ENCODE measurements around the gene TOMM40.

TOMM40 gene

DNA sequence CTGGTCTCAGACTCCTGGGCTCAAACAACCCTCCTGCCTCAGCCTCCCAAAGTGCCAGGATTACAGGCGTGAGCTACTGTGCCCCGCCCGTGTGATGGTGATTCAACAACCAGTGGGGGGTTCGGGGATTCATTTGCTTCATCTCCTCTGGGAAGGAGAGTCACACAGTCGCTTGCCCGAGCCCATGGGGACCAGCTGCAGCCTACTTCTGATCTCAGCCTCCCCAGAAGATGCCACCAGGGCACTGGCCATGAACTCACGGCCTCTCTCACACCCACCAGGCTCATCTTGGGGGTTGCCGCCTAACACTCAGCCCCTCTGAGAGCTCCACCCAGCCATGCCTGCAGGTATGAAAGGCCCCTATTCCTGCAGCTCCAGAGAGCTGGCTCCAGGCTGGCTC is 6.8 kb downstream of the TOMM40 start:
- TF ChIP-seq, protein P1, sequence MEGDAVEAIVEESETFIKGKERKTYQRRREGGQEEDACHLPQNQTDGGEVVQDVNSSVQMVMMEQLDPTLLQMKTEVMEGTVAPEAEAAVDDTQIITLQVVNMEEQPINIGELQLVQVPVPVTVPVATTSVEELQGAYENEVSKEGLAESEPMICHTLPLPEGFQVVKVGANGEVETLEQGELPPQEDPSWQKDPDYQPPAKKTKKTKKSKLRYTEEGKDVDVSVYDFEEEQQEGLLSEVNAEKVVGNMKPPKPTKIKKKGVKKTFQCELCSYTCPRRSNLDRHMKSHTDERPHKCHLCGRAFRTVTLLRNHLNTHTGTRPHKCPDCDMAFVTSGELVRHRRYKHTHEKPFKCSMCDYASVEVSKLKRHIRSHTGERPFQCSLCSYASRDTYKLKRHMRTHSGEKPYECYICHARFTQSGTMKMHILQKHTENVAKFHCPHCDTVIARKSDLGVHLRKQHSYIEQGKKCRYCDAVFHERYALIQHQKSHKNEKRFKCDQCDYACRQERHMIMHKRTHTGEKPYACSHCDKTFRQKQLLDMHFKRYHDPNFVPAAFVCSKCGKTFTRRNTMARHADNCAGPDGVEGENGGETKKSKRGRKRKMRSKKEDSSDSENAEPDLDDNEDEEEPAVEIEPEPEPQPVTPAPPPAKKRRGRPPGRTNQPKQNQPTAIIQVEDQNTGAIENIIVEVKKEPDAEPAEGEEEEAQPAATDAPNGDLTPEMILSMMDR (IDR thresholded peaks at IDR 0.05; ENCODE audit: low read depth, low read length, missing control alignments): no peak
- H3K4me3 ChIP-seq (replicated peaks; ENCODE audit: low read depth, low read length): no peak overlapping the region
- DNase-seq (ENCODE audit: extremely low read depth, low read depth): no peak

DNA sequence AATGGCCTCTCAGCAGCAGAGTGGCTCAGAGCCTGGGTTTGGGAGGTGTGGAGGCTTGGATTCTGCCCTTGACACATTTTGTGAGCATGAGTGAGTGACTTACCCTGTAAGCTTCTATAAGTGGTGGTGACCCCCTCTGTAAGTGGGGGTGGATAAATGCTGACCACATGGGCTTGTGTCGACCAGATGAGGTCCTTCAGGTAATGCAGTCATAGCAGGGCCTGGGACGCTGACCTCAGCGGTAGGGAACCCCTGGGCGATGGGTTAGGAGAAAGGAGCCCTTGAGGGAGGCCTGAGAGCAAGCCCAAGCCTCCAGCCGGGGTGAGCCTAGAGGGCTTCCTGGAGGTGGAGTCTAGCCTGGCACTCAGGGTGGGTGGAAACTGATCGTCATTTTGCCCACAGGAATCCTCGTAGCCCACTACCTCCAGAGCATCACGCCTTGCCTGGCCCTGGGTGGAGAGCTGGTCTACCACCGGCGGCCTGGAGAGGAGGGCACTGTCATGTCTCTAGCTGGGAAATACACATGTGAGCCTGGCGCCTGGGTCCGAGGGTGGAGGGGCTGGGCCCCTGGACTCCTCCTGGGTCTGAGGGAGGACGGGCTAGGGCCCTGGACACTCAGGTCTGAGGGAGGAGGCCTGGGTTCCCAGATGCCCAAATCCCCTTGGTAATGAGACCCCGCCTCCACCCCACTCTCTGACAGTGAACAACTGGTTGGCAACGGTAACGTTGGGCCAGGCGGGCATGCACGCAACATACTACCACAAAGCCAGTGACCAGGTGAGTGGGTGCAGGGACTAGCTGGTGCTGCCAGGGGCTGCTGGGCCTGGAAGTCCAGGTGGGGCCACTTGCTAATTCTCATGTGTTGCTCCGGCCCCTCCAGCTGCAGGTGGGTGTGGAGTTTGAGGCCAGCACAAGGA is 9.5 kb downstream of the TOMM40 start:
- TF ChIP-seq, protein P1 (IDR thresholded peaks at IDR 0.05; ENCODE audit: low read depth, low read length, missing control alignments): no peak
- no peak overlapping the region for H3K4me3 ChIP-seq (replicated peaks; ENCODE audit: low read depth, low read length)
- DNase-seq (ENCODE audit: extremely low read depth, low read depth): no peak

DNA sequence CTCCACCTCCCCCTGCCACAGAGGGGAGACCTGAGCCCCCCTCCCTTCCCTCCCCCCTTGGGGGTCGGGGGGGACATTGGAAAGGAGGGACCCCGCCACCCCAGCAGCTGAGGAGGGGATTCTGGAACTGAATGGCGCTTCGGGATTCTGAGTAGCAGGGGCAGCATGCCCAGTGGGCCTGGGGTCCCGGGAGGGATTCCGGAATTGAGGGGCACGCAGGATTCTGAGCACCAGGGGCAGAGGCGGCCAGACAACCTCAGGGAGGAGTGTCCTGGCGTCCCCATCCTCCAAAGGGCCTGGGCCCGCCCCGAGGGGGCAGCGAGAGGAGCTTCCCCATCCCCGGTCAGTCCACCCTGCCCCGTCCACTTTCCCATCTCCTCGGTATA is 12.2 kb downstream of the TOMM40 start:
- no peak overlapping the region for H3K4me3 ChIP-seq (replicated peaks; ENCODE audit: low read depth, low read length)
- TF ChIP-seq, protein P1 (IDR thresholded peaks at IDR 0.05; ENCODE audit: low read depth, low read length, missing control alignments): no peak
- DNase-seq (ENCODE audit: extremely low read depth, low read depth): no peak

DNA sequence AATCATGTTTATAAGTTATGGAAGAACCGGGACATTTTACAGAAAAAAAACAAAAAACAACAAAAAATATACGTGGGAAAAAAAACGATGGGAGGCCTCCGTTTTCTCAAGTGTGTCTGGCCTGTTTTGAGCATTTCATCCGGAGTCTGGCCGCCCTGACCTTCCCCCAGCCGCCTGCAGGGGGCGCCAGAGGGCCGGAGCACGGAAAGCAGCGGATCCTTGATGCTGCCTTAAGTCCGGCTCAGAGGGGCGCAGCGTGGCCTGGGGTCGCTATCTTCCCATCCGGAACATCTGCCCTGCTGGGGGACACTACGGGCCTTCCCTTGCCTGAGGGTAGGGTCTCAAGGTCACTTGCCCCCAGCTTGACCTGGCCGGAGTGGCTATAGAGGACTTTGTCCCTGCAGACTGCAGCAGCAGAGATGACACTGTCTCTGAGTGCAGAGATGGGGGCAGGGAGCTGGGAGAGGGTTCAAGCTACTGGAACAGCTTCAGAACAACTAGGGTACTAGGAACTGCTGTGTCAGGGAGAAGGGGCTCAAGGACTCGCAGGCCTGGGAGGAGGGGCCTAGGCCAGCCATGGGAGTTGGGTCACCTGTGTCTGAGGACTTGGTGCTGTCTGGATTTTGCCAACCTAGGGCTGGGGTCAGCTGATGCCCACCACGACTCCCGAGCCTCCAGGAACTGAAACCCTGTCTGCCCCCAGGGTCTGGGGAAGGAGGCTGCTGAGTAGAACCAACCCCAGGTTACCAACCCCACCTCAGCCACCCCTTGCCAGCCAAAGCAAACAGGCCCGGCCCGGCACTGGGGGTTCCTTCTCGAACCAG is 12.8 kb downstream of the TOMM40 start:
- no peak for DNase-seq (ENCODE audit: extremely low read depth, low read depth)
- H3K4me3 ChIP-seq (replicated peaks; ENCODE audit: low read depth, low read length): no peak overlapping the region
- TF ChIP-seq, protein P1 (IDR thresholded peaks at IDR 0.05; ENCODE audit: low read depth, low read length, missing control alignments): peak; percentile 99

DNA sequence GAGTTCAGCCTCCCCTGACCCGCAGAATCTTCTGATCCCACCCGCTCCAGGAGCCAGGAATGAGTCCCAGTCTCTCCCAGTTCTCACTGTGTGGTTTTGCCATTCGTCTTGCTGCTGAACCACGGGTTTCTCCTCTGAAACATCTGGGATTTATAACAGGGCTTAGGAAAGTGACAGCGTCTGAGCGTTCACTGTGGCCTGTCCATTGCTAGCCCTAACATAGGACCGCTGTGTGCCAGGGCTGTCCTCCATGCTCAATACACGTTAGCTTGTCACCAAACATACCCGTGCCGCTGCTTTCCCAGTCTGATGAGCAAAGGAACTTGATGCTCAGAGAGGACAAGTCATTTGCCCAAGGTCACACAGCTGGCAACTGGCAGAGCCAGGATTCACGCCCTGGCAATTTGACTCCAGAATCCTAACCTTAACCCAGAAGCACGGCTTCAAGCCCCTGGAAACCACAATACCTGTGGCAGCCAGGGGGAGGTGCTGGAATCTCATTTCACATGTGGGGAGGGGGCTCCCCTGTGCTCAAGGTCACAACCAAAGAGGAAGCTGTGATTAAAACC is 13.5 kb downstream of the TOMM40 start:
- DNase-seq (ENCODE audit: extremely low read depth, low read depth): no peak
- H3K4me3 ChIP-seq (replicated peaks; ENCODE audit: low read depth, low read length): no peak overlapping the region
- TF ChIP-seq, protein P1 (IDR thresholded peaks at IDR 0.05; ENCODE audit: low read depth, low read length, missing control alignments): peak; percentile 36

DNA sequence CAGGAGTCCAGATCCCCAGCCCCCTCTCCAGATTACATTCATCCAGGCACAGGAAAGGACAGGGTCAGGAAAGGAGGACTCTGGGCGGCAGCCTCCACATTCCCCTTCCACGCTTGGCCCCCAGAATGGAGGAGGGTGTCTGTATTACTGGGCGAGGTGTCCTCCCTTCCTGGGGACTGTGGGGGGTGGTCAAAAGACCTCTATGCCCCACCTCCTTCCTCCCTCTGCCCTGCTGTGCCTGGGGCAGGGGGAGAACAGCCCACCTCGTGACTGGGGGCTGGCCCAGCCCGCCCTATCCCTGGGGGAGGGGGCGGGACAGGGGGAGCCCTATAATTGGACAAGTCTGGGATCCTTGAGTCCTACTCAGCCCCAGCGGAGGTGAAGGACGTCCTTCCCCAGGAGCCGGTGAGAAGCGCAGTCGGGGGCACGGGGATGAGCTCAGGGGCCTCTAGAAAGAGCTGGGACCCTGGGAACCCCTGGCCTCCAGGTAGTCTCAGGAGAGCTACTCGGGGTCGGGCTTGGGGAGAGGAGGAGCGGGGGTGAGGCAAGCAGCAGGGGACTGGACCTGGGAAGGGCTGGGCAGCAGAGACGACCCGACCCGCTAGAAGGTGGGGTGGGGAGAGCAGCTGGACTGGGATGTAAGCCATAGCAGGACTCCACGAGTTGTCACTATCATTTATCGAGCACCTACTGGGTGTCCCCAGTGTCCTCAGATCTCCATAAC is 14.5 kb downstream of the TOMM40 start, which contains the start of gene APOE:
Gene APOE, plus strand, starts transcription at position 360 of the 724 bp plus-strand sequence. CDS start 829 bp downstream, outside the sequence.
- no peak within 1 kb of the TSS for H3K4me3 ChIP-seq (replicated peaks; ENCODE audit: low read depth, low read length)
- TF ChIP-seq, protein P1 (IDR thresholded peaks at IDR 0.05; ENCODE audit: low read depth, low read length, missing control alignments): no peak
- DNase-seq (ENCODE audit: extremely low read depth, low read depth): no peak
